Measurements from ENCODE around the gene HIBADH. TPM values are rescaled to one million over a fixed set of nuclear protein-coding genes. Genes with fewer than 3 reads are reported as not detected.

Gene HIBADH
- total RNA-seq, 4 donors from 2014 or later, result 73.7 to 99.9 (median 84.4) TPM

GRCh38 chr7:27564881-27565482 lies 97.7 kb downstream of the HIBADH start:
- Histone ChIP-seq H3K27me3 (no peaks in the 10 kb centered on the region), H3K27ac (no peak overlapping the region), H3K9me3 (no peaks in the 10 kb centered on the region), H3K36me3 (no peaks in the 10 kb centered on the region), H3K4me1 (no peaks in the 10 kb centered on the region), H3K4me3 (replicated peaks in 1 of 3) (no peak overlapping the region)
- 83 to 86% methylated on average over 4 of the region's 4 CpGs for WGBS, 2 donors
- DNase-seq, result no peak
- intact Hi-C loops (cut with DNase I), result no loop called here
- TF ChIP-seq CTCF (IDR thresholded peaks at IDR 0.05) (no peak), POLR2A (IDR thresholded peaks at IDR 0.05) (no peak)

- Histone ChIP-seq H3K4me3 (replicated peaks in 1 of 3) (no peak overlapping the region), H3K9me3 (no peaks in the 10 kb centered on the region), H3K27me3 (no peaks in the 10 kb centered on the region), H3K36me3 (no peaks in the 10 kb centered on the region), H3K27ac (no peak overlapping the region), H3K4me1 (no peaks in the 10 kb centered on the region)
- TF ChIP-seq CTCF (IDR thresholded peaks at IDR 0.05) (no peak), POLR2A (IDR thresholded peaks at IDR 0.05) (no peak)
- intact Hi-C loops (cut with DNase I), result no loop called here
- no peak for DNase-seq
Observed at GRCh38 chr7:27560706-27561235, 101.9 kb downstream of the HIBADH start.

DNA sequence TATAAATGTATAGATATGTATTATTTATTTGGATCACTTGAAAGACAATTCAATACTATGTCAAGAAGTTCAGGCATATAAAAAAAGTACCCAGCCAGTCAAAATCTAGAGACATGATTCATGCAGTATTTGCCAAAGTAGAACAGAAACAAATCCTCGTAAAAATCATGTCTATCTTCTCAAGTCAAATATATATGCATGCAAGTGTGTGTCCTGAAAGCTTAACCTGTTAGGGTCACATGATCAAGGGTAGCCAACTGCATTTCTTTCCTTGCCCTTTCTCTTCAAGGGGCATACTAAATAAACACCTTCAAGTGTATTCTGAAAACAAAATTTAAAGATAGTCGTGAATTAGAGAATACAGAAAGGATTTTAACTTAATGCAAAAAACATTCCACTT lies 107.0 kb downstream of the HIBADH start:
- Histone ChIP-seq H3K36me3 (no peaks in the 10 kb centered on the region), H3K4me3 (replicated peaks in 1 of 3) (no peak overlapping the region), H3K9me3 (no peaks in the 10 kb centered on the region), H3K27ac (no peak overlapping the region), H3K4me1 (no peaks in the 10 kb centered on the region), H3K27me3 (no peaks in the 10 kb centered on the region)
- TF ChIP-seq CTCF (IDR thresholded peaks at IDR 0.05), result no peak
- no peak for TF ChIP-seq POLR2A (IDR thresholded peaks at IDR 0.05)
- intact Hi-C loops (cut with DNase I), result no loop called here
- no peak for DNase-seq
- 55 to 69% methylated on average over 2 of the region's 2 CpGs for WGBS, 2 donors

- WGBS, 2 donors, result 100% methylated on average over 1 of the region's 1 CpG
- H3K9me3 ChIP-seq, result no peaks in the 10 kb centered on the region
- intact Hi-C loops (cut with DNase I), result no loop called here
Observed at GRCh38 chr7:27554826-27555225, 107.9 kb downstream of the HIBADH start.

More at GRCh38 chr7:27554826-27555225, 107.9 kb downstream of the HIBADH start:
- H3K36me3 ChIP-seq, result no peaks in the 10 kb centered on the region
- H3K4me3 ChIP-seq (replicated peaks in 1 of 3), result no peak overlapping the region
- DNase-seq, result no peak
- H3K27ac ChIP-seq, result no peak overlapping the region
- TF ChIP-seq CTCF (IDR thresholded peaks at IDR 0.05) (no peak), POLR2A (IDR thresholded peaks at IDR 0.05) (no peak)
- H3K27me3 ChIP-seq, result no peaks in the 10 kb centered on the region
- no peaks in the 10 kb centered on the region for H3K4me1 ChIP-seq

Data from thyroid gland (tissue), 4 donors.